Ovary (tissue), 9 donors: ENCODE measurements around the gene MYT1. TPM values are rescaled to one million over a fixed set of nuclear protein-coding genes. Genes with fewer than 3 reads are reported as not detected.

ENCODE experiments used
- DNase-seq, 5 donors: peaks; one replicate each; pipeline ENCODE4 v3.0.0-alpha.2; 2019 to 2020
- H3K27ac ChIP-seq, 2 donors: fragments of 200-600 bp; one replicate each; pipeline versions ENCODE4 v1.5.1 to v1.8.0; 2019 to 2022
- H3K27me3 ChIP-seq: fragments of 200-600 bp; one replicate; pipeline ENCODE4 v1.8.0; 2022
- H3K36me3 ChIP-seq: fragments of 200-600 bp; sonication (generic); one replicate; pipeline ENCODE4 v1.5.1; 2019
- H3K4me1 ChIP-seq: one replicate; pipeline ENCODE4 v1.8.1; 2013; ENCODE audit warnings: mild to moderate bottlenecking, moderate library complexity; ENCODE audit not compliant: insufficient read depth
- H3K4me3 ChIP-seq: fragments of 200-600 bp; sonication (generic); one replicate; pipeline ENCODE4 v1.5.1; 2017
- H3K9me3 ChIP-seq, 2 donors: fragments of 200-600 bp in 1 of 2; sonication (generic) in 1 of 2; one replicate each; pipeline versions ENCODE4 v1.5.1 to v1.8.1; 2013 to 2019; ENCODE audit warnings: mild to moderate bottlenecking in 1 of 2, moderate library complexity in 1 of 2
- CTCF ChIP-seq, 3 donors: fragments of 450-650 bp in 2 of 3; fragments of 200-600 bp in 1 of 3; IDR thresholded peaks; one replicate each; pipeline versions ENCODE4 v1.5.1 to v1.8.0; 2016 to 2022; ENCODE audit warnings: antibody characterized with exemption in 3 of 3, mild to moderate bottlenecking in 1 of 3
- EP300 ChIP-seq: sonication (generic); formaldehyde crosslinking; IDR thresholded peaks from one replicate; pipeline ENCODE4 v1.6.1; 2017; ENCODE audit warnings: antibody characterized with exemption
- POLR2A ChIP-seq: fragments of 450-650 bp; IDR thresholded peaks from one replicate; pipeline ENCODE4 v1.6.1; 2017; ENCODE audit warnings: antibody characterized with exemption, mild to moderate bottlenecking, moderate library complexity
- WGBS, 3 donors: extraction: QIAGEN DNeasy Blood & Tissue Kit in 1 of 3; methylation state at CpG; one replicate each; pipeline versions ENCODE4 v1.1.5 to v1.1.7; 2013 to 2017; 5-methylcytosine and 5-hydroxymethylcytosine counted together
- intact Hi-C, 4 donors: fragments of 100-400 bp; cut with DNase I; formaldehyde crosslinking; loops; one replicate each; pipeline versions ENCODE4 v1.11.0 to v1.15.1; 2022 to 2023
- polyA plus RNA-seq, 2 donors: library from polyadenylated mRNA; stranded (reverse); fragments of 200-250 nt in 1 of 2; fragments of 350-450 nt in 1 of 2; fragmentation: Illumina TruSeq in 1 of 2; extraction: RNeasy Lipid Tissue Mini Kit (QIAGEN cat#74804) in 1 of 2; gene quantifications; one replicate each; pipeline ENCODE4 v1.2.3, GENCODE V29; 2013 to 2014
- total RNA-seq, 7 donors: library from RNA; depleted of rRNA in 2 of 7; stranded (reverse); fragments of >200 nt in 2 of 7; fragmentation: NEBNext Ultra II Directional in 3 of 7; extraction: Animal tissue kit (Norgen Biotek cat#: 25700) in 3 of 7; gene quantifications; one replicate each; pipeline versions ENCODE4 v1.1.0 to v1.2.4, GENCODE V29; 2016 to 2023
- donor health status: DM: no; HTN: no; CAD: no; lungs with moderate emphysema.
- donor health status: DM: no; HTN: no; CAD: no.
- donor health status: Bipolar disorder and iron deficiency.
- donor health status: DM: yes; HTN: yes; CAD: no.
- donor health status: DM: no; HTN: no; CAD: no.
- donor health status: DM: yes; HTN: yes; CAD: no.

MYT1 gene
- total and polyA plus RNA-seq, 9 donors: 0.05 to 0.25 (median 0.13) TPM; not detected in 1

- H3K4me3 ChIP-seq: no peak overlapping the region
- no peaks in the 10 kb centered on the region for H3K36me3 ChIP-seq
- intact Hi-C loops: no loop called here
- no peaks in the 10 kb centered on the region for H3K27me3 ChIP-seq
- WGBS, 3 donors: 73 to 85% (median 77%) methylated on average over 4 of the region's 4 CpGs
- TF ChIP-seq CTCF (IDR thresholded peaks at IDR 0.05): no peak
- no peak for TF ChIP-seq EP300
- TF ChIP-seq POLR2A: no peak
- H3K27ac ChIP-seq: no peak overlapping the region
- DNase-seq: no peak
- peaks cover 20% of the 10 kb centered on the region for H3K4me1 ChIP-seq
- H3K9me3 ChIP-seq: no peaks in the 10 kb centered on the region
These were observed 99.8 kb downstream of the MYT1 start for GRCh38 chr20:64264091-64264490.

DNA sequence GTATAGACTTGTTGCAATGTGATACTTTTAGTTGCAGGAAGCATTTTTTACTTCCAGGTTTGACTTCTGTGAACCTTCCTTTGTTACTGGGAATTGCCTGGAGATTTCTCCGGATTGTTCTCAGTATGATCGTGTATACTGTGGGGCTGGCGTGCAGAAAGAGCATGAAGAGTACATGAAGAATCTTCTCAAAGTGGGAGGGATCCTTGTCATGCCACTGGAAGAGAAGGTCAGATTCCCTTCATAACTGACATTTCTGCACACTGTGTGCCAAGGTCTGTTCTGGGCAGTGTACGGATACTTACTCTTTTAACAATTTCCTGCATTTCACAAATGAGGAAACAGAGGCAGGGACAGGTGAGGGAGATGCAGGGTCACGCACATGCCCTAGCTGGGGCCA is 100.9 kb downstream of the MYT1 start:
- H3K36me3 ChIP-seq: no peaks in the 10 kb centered on the region
- H3K4me1 ChIP-seq: peaks cover 19% of the 10 kb centered on the region
- TF ChIP-seq POLR2A (no peak), EP300 (no peak), CTCF (IDR thresholded peaks at IDR 0.05) (no peak)
- no peak overlapping the region for H3K27ac ChIP-seq
- no peak for DNase-seq
- intact Hi-C loops: no loop called here
- no peak overlapping the region for H3K4me3 ChIP-seq
- no peaks in the 10 kb centered on the region for H3K9me3 ChIP-seq
- WGBS, 3 donors: 54 to 62% (median 56%) methylated on average over 5 of the region's 5 CpGs
- no peaks in the 10 kb centered on the region for H3K27me3 ChIP-seq

GRCh38 chr20:64266988-64267387 is 102.7 kb downstream of the MYT1 start:
- intact Hi-C loops: no loop called here
- H3K4me3 ChIP-seq: no peak overlapping the region
- WGBS, 3 donors: 77 to 90% (median 88%) methylated on average over 5 of the region's 5 CpGs

GRCh38 chr20:64268174-64268573 is 103.9 kb downstream of the MYT1 start:
- WGBS, 3 donors: 92 to 95% (median 92%) methylated on average over 10 of the region's 10 CpGs
- Histone ChIP-seq H3K9me3 (no peaks in the 10 kb centered on the region), H3K27ac (no peak overlapping the region), H3K4me1 (peaks cover 5% of the 10 kb centered on the region), H3K4me3 (no peak overlapping the region), H3K36me3 (no peaks in the 10 kb centered on the region), H3K27me3 (no peaks in the 10 kb centered on the region)
- DNase-seq: no peak
- intact Hi-C loops: no loop called here
- no peak for TF ChIP-seq POLR2A
- TF ChIP-seq CTCF (IDR thresholded peaks at IDR 0.05): no peak
- TF ChIP-seq EP300: no peak

More at GRCh38 chr20:64266988-64267387, 102.7 kb downstream of the MYT1 start:
- no peak overlapping the region for H3K27ac ChIP-seq
- no peak for DNase-seq
- H3K4me1 ChIP-seq: peaks cover 9% of the 10 kb centered on the region
- H3K27me3 ChIP-seq: no peaks in the 10 kb centered on the region
- no peaks in the 10 kb centered on the region for H3K9me3 ChIP-seq
- TF ChIP-seq CTCF (IDR thresholded peaks at IDR 0.05) (no peak), POLR2A (no peak), EP300 (no peak)
- no peaks in the 10 kb centered on the region for H3K36me3 ChIP-seq
